Measurements from ENCODE around the gene NPHP4. TPM values are rescaled to one million over a fixed set of nuclear protein-coding genes. Genes with fewer than 3 reads are reported as not detected.
"Not testable (repeated sequence)": the region's sequence is repeated elsewhere in the genome, so short reads cannot be mapped to it uniquely, and the experiment has no call there.

Gene NPHP4
- total RNA-seq, 2 experiments from 2014 or later = 13.4 to 24.2 TPM

- ChIA-PET CTCF (ENCODE audit: unreplicated experiment) (no interaction called here), POLR2A (no interaction called here)
- no peak overlapping the region for H3K4me2 ChIP-seq (ENCODE audit: low read length)
- no peak overlapping the region for H3K27ac ChIP-seq (ENCODE audit: low read depth, low read length, poor library complexity, severe bottlenecking)
- no peaks in the 10 kb centered on the region for H3K36me3 ChIP-seq (ENCODE audit: insufficient read depth, low read length)
- BruUV-seq (replicated peaks) = no TSS peak
- TF ChIP-seq, protein P1, sequence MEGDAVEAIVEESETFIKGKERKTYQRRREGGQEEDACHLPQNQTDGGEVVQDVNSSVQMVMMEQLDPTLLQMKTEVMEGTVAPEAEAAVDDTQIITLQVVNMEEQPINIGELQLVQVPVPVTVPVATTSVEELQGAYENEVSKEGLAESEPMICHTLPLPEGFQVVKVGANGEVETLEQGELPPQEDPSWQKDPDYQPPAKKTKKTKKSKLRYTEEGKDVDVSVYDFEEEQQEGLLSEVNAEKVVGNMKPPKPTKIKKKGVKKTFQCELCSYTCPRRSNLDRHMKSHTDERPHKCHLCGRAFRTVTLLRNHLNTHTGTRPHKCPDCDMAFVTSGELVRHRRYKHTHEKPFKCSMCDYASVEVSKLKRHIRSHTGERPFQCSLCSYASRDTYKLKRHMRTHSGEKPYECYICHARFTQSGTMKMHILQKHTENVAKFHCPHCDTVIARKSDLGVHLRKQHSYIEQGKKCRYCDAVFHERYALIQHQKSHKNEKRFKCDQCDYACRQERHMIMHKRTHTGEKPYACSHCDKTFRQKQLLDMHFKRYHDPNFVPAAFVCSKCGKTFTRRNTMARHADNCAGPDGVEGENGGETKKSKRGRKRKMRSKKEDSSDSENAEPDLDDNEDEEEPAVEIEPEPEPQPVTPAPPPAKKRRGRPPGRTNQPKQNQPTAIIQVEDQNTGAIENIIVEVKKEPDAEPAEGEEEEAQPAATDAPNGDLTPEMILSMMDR (conservative IDR thresholded peaks at IDR 0.05; ENCODE audit: low read length) = no peak
- no peak for TF ChIP-seq EZH2phosphoT487 (IDR thresholded peaks at IDR 0.05; ENCODE audit: borderline replicate concordance, low read depth, low read length)
- H3K4me3 ChIP-seq (ENCODE audit: low read depth, low read length, poor library complexity, severe bottlenecking) = no peak overlapping the region
- H2AFZ ChIP-seq (ENCODE audit: low read length) = no peak overlapping the region
- intact Hi-C loops (cut with micrococcal nuclease; ENCODE audit: unreplicated experiment) = no loop called here
- DNase-seq (ENCODE audit: low spot score) = no peak
- peaks cover 25% of the 10 kb centered on the region for H3K4me1 ChIP-seq (ENCODE audit: insufficient read depth, low read length, poor library complexity, severe bottlenecking)
- peaks cover 8% of the 10 kb centered on the region; the same call in 1 of the 2 replicates for H3K79me2 ChIP-seq (ENCODE audit: insufficient read depth, low read depth, low read length)
- H3K9me3 ChIP-seq (ENCODE audit: low read length) = no peaks in the 10 kb centered on the region
- H4K20me1 ChIP-seq (ENCODE audit: insufficient read depth, low read length) = no peaks in the 10 kb centered on the region
- no peaks in the 10 kb centered on the region for H3K9me2 ChIP-seq (ENCODE audit: insufficient read depth, low read length)
These were observed 30.0 kb upstream of the NPHP4 start for GRCh38 chr1:6022193-6022592.

DNA sequence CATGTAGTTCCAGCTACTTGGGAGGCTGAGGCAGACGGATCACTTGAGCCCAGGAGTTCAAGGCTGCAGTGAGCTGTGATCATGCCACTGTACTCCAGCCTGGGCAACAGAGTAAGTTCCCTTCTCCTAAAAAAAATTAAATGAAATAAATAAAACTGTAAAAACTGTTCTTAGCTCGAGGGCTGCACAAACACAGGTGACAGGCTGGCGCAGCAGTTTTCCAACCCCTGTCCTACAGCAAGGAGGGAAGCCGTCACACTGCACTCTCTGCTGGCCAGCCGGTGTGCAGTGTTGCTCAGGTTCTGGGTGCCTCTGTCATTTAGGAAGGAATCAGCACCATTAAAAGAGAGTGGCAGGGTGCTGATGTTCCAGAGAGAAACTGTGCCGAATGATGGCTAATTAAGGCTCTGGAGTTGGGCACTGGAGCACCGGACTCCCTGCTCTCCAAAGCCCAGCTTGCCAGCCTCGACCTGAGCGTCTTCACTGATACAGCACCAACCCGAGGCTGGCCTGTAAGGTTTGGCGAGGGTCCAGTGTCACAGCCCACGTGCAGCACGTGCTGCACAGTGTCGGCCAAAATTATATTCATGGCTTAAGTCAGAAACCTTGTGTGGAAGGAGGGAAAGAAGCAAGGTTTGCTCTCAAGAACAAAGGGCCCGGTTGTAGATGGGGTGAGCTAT is 27.1 kb upstream of the NPHP4 start:
- POLR2A ChIA-PET = no interaction called here

GRCh38 chr1:6017654-6018053 is 25.4 kb upstream of the NPHP4 start:
- H3K9me2 ChIP-seq (ENCODE audit: insufficient read depth, low read length); POLR2A ChIA-PET; H3K9me3 ChIP-seq (ENCODE audit: low read length); H3K4me1 ChIP-seq (ENCODE audit: insufficient read depth, low read length, poor library complexity, severe bottlenecking); H3K4me3 ChIP-seq (ENCODE audit: low read depth, low read length, poor library complexity, severe bottlenecking); DNase-seq (ENCODE audit: low spot score); H3K36me3 ChIP-seq (ENCODE audit: insufficient read depth, low read length); H4K20me1 ChIP-seq (ENCODE audit: insufficient read depth, low read length); H3K27ac ChIP-seq (ENCODE audit: low read depth, low read length, poor library complexity, severe bottlenecking); intact Hi-C loops (cut with micrococcal nuclease; ENCODE audit: unreplicated experiment); BruUV-seq (replicated peaks); H2AFZ ChIP-seq (ENCODE audit: low read length); H3K4me2 ChIP-seq (ENCODE audit: low read length); H3K79me2 ChIP-seq (ENCODE audit: insufficient read depth, low read depth, low read length); CTCF ChIA-PET (ENCODE audit: unreplicated experiment): not testable (repeated sequence)

More for the DNA sequence above, 27.1 kb upstream of the NPHP4 start:
- H3K4me2 ChIP-seq (ENCODE audit: low read length) = no peak overlapping the region
- no peak overlapping the region for H3K27ac ChIP-seq (ENCODE audit: low read depth, low read length, poor library complexity, severe bottlenecking)
- H2AFZ ChIP-seq (ENCODE audit: low read length) = no peak overlapping the region
- H3K79me2 ChIP-seq (ENCODE audit: insufficient read depth, low read depth, low read length) = no peaks in the 10 kb centered on the region
- no peaks in the 10 kb centered on the region for H4K20me1 ChIP-seq (ENCODE audit: insufficient read depth, low read length)
- no peak for DNase-seq (ENCODE audit: low spot score)
- BruUV-seq (replicated peaks) = no TSS peak
- intact Hi-C loops (cut with micrococcal nuclease; ENCODE audit: unreplicated experiment) = no loop called here
- no peaks in the 10 kb centered on the region for H3K9me2 ChIP-seq (ENCODE audit: insufficient read depth, low read length)
- CTCF ChIA-PET (ENCODE audit: unreplicated experiment) = no interaction called here
- no peak overlapping the region for H3K4me3 ChIP-seq (ENCODE audit: low read depth, low read length, poor library complexity, severe bottlenecking)
- H3K9me3 ChIP-seq (ENCODE audit: low read length) = no peaks in the 10 kb centered on the region
- H3K4me1 ChIP-seq (ENCODE audit: insufficient read depth, low read length, poor library complexity, severe bottlenecking) = peaks cover under 1% of the 10 kb centered on the region
- no peaks in the 10 kb centered on the region for H3K36me3 ChIP-seq (ENCODE audit: insufficient read depth, low read length)
- TF ChIP-seq, protein P1 (conservative IDR thresholded peaks at IDR 0.05; ENCODE audit: low read length) = no peak
